ENCODE data around the gene TBX22.
"Not testable (repeated sequence)": the region's sequence is repeated elsewhere in the genome, so short reads cannot be mapped to it uniquely, and the experiment has no call there.

Gene TBX22

DNA sequence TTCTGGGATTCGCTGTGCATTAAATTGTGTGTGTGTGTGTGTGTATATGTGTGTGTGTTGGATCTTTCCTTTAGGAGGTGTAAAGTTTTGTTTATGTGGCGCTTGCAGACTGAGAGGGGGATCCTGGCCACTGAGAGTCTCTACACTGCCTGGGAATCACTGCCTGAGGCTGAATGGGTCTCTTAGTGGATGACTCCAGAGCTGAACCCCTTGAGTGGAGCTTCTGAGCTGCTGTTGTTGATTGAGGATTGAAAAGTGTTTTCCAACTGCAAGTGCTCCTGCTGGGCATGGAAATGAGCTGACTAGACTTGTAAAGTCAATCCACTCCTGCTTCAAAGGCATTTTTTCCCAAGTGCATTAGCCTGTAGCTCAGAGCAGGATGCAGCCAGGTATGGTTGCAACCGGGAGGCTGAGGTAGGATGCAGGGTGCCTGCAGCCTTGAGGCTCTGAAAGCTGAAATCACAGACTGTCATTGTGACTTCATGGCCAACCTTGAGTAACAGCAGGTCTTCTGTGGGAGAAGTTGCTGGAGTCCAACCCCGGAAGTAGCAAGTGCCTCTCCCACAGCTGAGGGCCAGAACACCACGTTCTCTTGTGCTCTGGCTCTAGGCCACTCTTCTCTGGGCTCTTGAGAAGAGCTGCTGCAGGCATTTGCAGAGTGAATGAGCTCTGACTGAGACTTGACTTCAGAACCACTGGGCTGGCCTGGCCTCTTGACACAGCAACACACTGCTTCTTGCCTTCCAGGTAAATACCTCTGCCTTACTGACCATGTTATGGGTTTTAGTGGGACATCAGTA lies at the start of gene TBX22:
Gene TBX22 (plus strand): TSS at position 613 of the 800 bp plus-strand sequence. CDS start 7,517 bp downstream, outside the sequence.
- no peak for DNase-seq (ENCODE audit: low read depth in 2 of 2)

DNA sequence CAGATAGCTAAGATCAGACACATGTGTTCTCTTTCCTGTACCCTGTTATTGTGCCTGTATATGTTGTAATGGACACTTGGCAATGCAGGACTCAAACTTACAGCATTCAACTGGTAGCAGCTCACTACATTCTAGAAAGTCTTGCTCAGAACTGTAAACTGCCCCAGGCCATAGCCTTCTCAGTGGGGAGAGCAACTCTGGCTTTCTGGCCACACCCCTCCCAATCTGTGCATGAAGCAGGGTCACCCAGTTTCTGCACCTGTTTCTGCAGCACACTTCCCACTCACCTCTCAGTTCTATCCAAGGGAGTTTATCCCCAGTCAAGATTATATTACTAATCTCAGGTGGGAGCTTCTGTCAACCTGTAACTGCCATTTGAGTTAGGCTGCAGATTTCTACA lies 38.9 kb upstream of the TBX22 start:
- no peak for DNase-seq (ENCODE audit: low read depth in 2 of 2)

GRCh38 chrX:80004458-80004857 lies 10.1 kb upstream of the TBX22 start:
- DNase-seq (ENCODE audit: low read depth in 2 of 2): no peak

GRCh38 chrX:80011522-80011921 lies 3.0 kb upstream of the TBX22 start:
- DNase-seq (ENCODE audit: low read depth in 2 of 2): no peak

DNA sequence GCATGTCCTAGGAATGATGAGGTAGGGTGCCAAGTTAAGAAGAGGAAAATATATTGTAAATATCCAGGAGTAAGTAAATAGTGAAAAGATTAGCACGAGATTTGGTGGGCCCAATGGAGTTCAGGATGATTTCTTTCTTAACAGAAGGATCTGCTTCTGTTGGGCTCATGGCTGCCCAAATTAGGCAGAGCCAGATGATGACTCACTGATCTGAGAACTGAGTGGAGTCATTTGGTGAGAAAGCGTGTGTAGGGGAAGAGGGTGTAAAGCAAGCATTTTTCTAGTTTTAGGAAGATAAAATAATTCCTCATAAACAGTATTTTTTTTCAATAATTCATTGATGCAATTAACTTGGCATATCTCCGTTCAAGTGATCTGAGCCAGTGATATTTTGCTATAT lies 1.6 kb downstream of the TBX22 start:
- DNase-seq (ENCODE audit: low read depth in 2 of 2): no peak

DNA sequence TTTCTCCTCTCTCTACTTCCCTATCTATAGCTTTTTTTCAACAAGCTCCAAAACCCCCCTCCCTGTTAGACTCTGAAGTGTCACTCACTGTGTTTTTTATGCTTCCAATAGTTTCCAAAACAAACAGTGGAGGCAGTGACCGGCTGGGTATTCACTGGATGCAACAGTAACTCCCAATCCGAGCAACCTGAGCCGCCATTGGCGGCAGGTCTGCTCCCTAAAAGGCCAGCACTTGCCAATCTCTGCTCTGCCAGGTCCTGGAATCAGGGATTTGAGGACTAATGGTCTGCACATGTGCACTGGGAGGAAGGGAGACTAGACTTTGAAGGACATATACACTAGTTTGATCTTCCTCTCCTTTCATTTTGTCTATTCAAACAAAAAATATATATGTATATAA lies 7.1 kb downstream of the TBX22 start:
- no peak for DNase-seq (ENCODE audit: low read depth in 2 of 2)

- DNase-seq (ENCODE audit: low read depth in 2 of 2): no peak
Observed at GRCh38 chrX:80022363-80023031, 7.9 kb downstream of the TBX22 start.

DNA sequence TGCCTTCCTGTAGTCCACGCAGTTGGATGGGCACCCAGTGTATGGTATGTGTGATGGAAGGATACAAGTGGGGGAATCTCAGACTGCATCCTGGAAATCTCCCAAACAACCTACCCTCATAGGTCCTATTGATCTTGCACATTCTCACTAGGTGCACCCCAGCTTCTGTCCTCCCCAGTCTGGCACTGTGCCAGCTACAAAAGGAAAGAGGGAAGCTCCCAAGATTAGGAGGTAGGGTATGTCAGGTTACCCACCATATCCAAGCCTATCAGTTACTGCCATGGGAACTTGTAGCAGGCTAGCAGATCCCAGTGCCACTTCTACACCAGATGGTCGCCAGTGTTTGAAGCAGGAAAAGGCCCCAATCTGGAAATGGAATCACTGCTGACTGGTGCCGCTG lies 11.6 kb downstream of the TBX22 start:
- DNase-seq (ENCODE audit: low read depth in 2 of 2): no peak

DNA sequence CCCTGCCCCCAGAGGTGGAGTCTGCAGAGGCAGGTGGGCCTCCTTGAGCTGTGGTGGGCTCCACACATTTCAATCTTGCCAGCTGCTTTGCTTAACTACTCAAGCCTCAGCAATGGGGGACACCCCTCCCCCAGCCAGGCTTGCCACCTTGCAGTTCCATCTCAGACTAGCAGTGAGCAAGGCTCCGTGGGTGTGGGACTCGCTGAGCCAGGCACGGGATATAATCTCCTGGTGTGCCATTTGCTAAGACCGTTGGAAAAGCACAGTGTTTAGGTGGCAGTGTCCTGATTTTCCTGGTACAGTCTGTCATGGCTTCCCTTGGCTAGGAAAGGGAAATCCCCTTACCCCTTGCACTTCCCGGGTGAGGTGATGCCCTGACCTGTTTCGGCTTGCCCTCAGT lies 51.6 kb downstream of the TBX22 start:
- DNase-seq (ENCODE audit: low read depth in 2 of 2): not testable (repeated sequence)

DNA sequence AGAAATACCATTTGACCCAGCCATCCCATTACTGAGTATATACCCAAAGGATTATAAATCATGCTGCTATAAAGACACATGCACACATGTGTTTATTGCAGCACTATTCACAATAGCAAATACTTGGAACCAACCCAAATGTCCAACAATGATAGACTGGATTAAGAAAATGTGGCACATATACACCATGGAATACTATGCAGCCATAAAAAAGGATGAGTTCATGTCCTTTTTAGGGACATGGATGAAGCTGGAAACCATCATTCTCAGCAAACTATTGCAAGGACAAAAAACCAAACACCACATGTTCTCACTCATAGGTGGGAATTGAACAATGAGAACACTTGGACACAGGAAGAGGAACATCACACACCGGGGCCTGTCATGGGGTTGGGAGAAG lies 61.1 kb downstream of the TBX22 start:
- DNase-seq (ENCODE audit: low read depth in 2 of 2): not testable (repeated sequence)
